ENCODE measurements around the gene SLC25A17. TPM values are rescaled to one million over a fixed set of nuclear protein-coding genes. Genes with fewer than 3 reads are reported as not detected.
A peak's percentile ranks its signal among the peaks of the same experiment; 100 is the strongest.
"Not testable (repeated sequence)": the region's sequence is repeated elsewhere in the genome, so short reads cannot be mapped to it uniquely, and the experiment has no call there.

SLC25A17 gene
- total and polyA plus RNA-seq, 5 donors from 2014 or later = 12.0 to 32.9 (median 23.3) TPM

- no peaks in the 10 kb centered on the region for H3K9me3 ChIP-seq (ENCODE audit: control insufficient read depth in 2 of 2, low read length in 2 of 2)
- peak overlapping the region; percentile 72 for H3K27ac ChIP-seq (ENCODE audit: insufficient read depth, low read length, poor library complexity, severe bottlenecking)
- peaks cover 57% of the 10 kb centered on the region for H3K4me1 ChIP-seq (ENCODE audit: control insufficient read depth, insufficient read depth, low read length, poor library complexity, severe bottlenecking)
- ATAC-seq (ENCODE audit: low read depth in 2 of 2) = no peak
- no peaks in the 10 kb centered on the region for H3K27me3 ChIP-seq (ENCODE audit: control insufficient read depth, insufficient read depth, low read length)
- H3K36me3 ChIP-seq (ENCODE audit: control insufficient read depth, insufficient read depth, low read length) = no peaks in the 10 kb centered on the region
- H3K4me3 ChIP-seq (ENCODE audit: low read depth, low read length) = peak overlapping the region; percentile 23
- Mint-ChIP-seq H3K9me3 (peaks cover 0 to 3% (median 0%) of the 10 kb centered on the region in 7 donors), H3K27me3 (no peaks in the 10 kb centered on the region), H3K27ac (peak overlapping the region; percentile 70 to 94 (median 93)), H3K4me1 (peaks cover 21 to 54% (median 29%) of the 10 kb centered on the region in 4 donors), H3K36me3 (no peaks in the 10 kb centered on the region), H3K4me3 (peak overlapping the region in 3 of 4 donors; percentile 18 to 56 (median 27))
- DNase-seq = peak in 1 of 3 donors; percentile 45
These were observed 91.8 kb downstream of the SLC25A17 start for GRCh38 chr22:40727070-40727963.

GRCh38 chr22:40726514-40726913 is 92.6 kb downstream of the SLC25A17 start:
- peaks cover 18 to 47% (median 25%) of the 10 kb centered on the region in 4 donors for H3K4me1 Mint-ChIP-seq
- peak overlapping the region; percentile 43 to 74 (median 56) for H3K4me3 Mint-ChIP-seq
- Histone ChIP-seq H3K9me3 (ENCODE audit: control insufficient read depth in 2 of 2, low read length in 2 of 2) (no peaks in the 10 kb centered on the region), H3K36me3 (ENCODE audit: control insufficient read depth, insufficient read depth, low read length) (no peaks in the 10 kb centered on the region), H3K27me3 (ENCODE audit: control insufficient read depth, insufficient read depth, low read length) (no peaks in the 10 kb centered on the region), H3K4me3 (ENCODE audit: low read depth, low read length) (no peak overlapping the region), H3K27ac (ENCODE audit: insufficient read depth, low read length, poor library complexity, severe bottlenecking) (peak overlapping the region; percentile 72), H3K4me1 (ENCODE audit: control insufficient read depth, insufficient read depth, low read length, poor library complexity, severe bottlenecking) (peaks cover 49% of the 10 kb centered on the region)
- H3K9me3 Mint-ChIP-seq = peaks cover 0 to 3% (median 0%) of the 10 kb centered on the region in 7 donors
- H3K27ac Mint-ChIP-seq = peak overlapping the region in 2 of 3 donors; percentile 87 to 93
- H3K36me3 Mint-ChIP-seq = no peaks in the 10 kb centered on the region
- H3K27me3 Mint-ChIP-seq = no peaks in the 10 kb centered on the region
- peak in 2 of 3 donors; percentile 43 to 79 for DNase-seq
- ATAC-seq (ENCODE audit: low read depth in 2 of 2) = peak; percentile 51 to 55

- Mint-ChIP-seq H3K27me3 (no peaks in the 10 kb centered on the region), H3K27ac (no peak overlapping the region), H3K9me3 (peaks cover 0 to 1% (median 0%) of the 10 kb centered on the region in 7 donors), H3K36me3 (no peaks in the 10 kb centered on the region), H3K4me3 (peak overlapping the region in 1 of 4 donors; percentile 63), H3K4me1 (peaks cover 11 to 31% (median 21%) of the 10 kb centered on the region in 4 donors)
- Histone ChIP-seq H3K27ac (ENCODE audit: insufficient read depth, low read length, poor library complexity, severe bottlenecking) (no peak overlapping the region), H3K36me3 (ENCODE audit: control insufficient read depth, insufficient read depth, low read length) (no peaks in the 10 kb centered on the region), H3K4me3 (ENCODE audit: low read depth, low read length) (no peak overlapping the region), H3K27me3 (ENCODE audit: control insufficient read depth, insufficient read depth, low read length) (no peaks in the 10 kb centered on the region), H3K4me1 (ENCODE audit: control insufficient read depth, insufficient read depth, low read length, poor library complexity, severe bottlenecking) (peaks cover 24% of the 10 kb centered on the region), H3K9me3 (ENCODE audit: control insufficient read depth in 2 of 2, low read length in 2 of 2) (no peaks in the 10 kb centered on the region)
- no peak for DNase-seq
- ATAC-seq (ENCODE audit: low read depth in 2 of 2) = no peak
These were observed 95.7 kb downstream of the SLC25A17 start for GRCh38 chr22:40723396-40723933.

- H3K36me3 ChIP-seq (ENCODE audit: control insufficient read depth, insufficient read depth, low read length) = no peaks in the 10 kb centered on the region
- H3K4me1 ChIP-seq (ENCODE audit: control insufficient read depth, insufficient read depth, low read length, poor library complexity, severe bottlenecking) = peaks cover 5% of the 10 kb centered on the region
- Mint-ChIP-seq H3K27me3 (no peaks in the 10 kb centered on the region), H3K36me3 (no peaks in the 10 kb centered on the region), H3K4me3 (no peak overlapping the region), H3K27ac (peak overlapping the region in 1 of 3 donors; percentile 33), H3K4me1 (peaks cover 0 to 22% (median 11%) of the 10 kb centered on the region in 4 donors), H3K9me3 (peaks cover 0 to 1% (median 0%) of the 10 kb centered on the region in 7 donors)
- peak in 1 of 3 donors; percentile 17 for DNase-seq
- no peaks in the 10 kb centered on the region for H3K27me3 ChIP-seq (ENCODE audit: control insufficient read depth, insufficient read depth, low read length)
- no peak overlapping the region for H3K4me3 ChIP-seq (ENCODE audit: low read depth, low read length)
- H3K9me3 ChIP-seq (ENCODE audit: control insufficient read depth in 2 of 2, low read length in 2 of 2) = no peaks in the 10 kb centered on the region
- no peak for ATAC-seq (ENCODE audit: low read depth in 2 of 2)
- H3K27ac ChIP-seq (ENCODE audit: insufficient read depth, low read length, poor library complexity, severe bottlenecking) = no peak overlapping the region
These were observed 97.9 kb downstream of the SLC25A17 start for GRCh38 chr22:40721266-40721665.

GRCh38 chr22:40720538-40721256 is 98.4 kb downstream of the SLC25A17 start:
- Mint-ChIP-seq H3K4me3 (no peak overlapping the region), H3K9me3 (peaks cover 0 to 1% (median 0%) of the 10 kb centered on the region in 7 donors), H3K27ac (peak overlapping the region in 1 of 3 donors; percentile 33), H3K27me3 (no peaks in the 10 kb centered on the region), H3K4me1 (peaks cover 0 to 19% (median 11%) of the 10 kb centered on the region in 4 donors), H3K36me3 (no peaks in the 10 kb centered on the region)
- H3K36me3 ChIP-seq (ENCODE audit: control insufficient read depth, insufficient read depth, low read length) = no peaks in the 10 kb centered on the region
- no peaks in the 10 kb centered on the region for H3K9me3 ChIP-seq (ENCODE audit: control insufficient read depth in 2 of 2, low read length in 2 of 2)
- ATAC-seq (ENCODE audit: low read depth in 2 of 2) (no peak), DNase-seq (no peak)
- H3K4me3 ChIP-seq (ENCODE audit: low read depth, low read length) = no peak overlapping the region
- H3K27me3 ChIP-seq (ENCODE audit: control insufficient read depth, insufficient read depth, low read length) = no peaks in the 10 kb centered on the region
- H3K4me1 ChIP-seq (ENCODE audit: control insufficient read depth, insufficient read depth, low read length, poor library complexity, severe bottlenecking) = peaks cover 5% of the 10 kb centered on the region
- no peak overlapping the region for H3K27ac ChIP-seq (ENCODE audit: insufficient read depth, low read length, poor library complexity, severe bottlenecking)

- not testable (repeated sequence) for H3K27ac ChIP-seq (ENCODE audit: insufficient read depth, low read length, poor library complexity, severe bottlenecking); H3K4me1 ChIP-seq (ENCODE audit: control insufficient read depth, insufficient read depth, low read length, poor library complexity, severe bottlenecking); DNase-seq; H3K9me3 ChIP-seq (ENCODE audit: control insufficient read depth in 2 of 2, low read length in 2 of 2); H3K27ac Mint-ChIP-seq; H3K4me3 Mint-ChIP-seq; ATAC-seq (ENCODE audit: low read depth in 2 of 2); H3K36me3 Mint-ChIP-seq; H3K27me3 ChIP-seq (ENCODE audit: control insufficient read depth, insufficient read depth, low read length); H3K9me3 Mint-ChIP-seq; H3K27me3 Mint-ChIP-seq; H3K36me3 ChIP-seq (ENCODE audit: control insufficient read depth, insufficient read depth, low read length); H3K4me3 ChIP-seq (ENCODE audit: low read depth, low read length)
- peaks cover 0 to 18% (median 10%) of the 10 kb centered on the region in 4 donors for H3K4me1 Mint-ChIP-seq
These were observed 99.0 kb downstream of the SLC25A17 start for GRCh38 chr22:40720156-40720537.

Data from CD4-positive, CD25-positive, alpha-beta regulatory T cell (primary cell).